Ramos (cell line): Measurements from ENCODE around the gene ERAL1.
"Not testable (repeated sequence)": the region's sequence is repeated elsewhere in the genome, so short reads cannot be mapped to it uniquely, and the experiment has no call there.

Experiments used
- in situ Hi-C: fragments of 300-500 bp; cut with MboI; formaldehyde crosslinking; loops from one replicate; pipeline ENCODE4 v1.14.3; 2022; ENCODE audit warnings: low sequenced_read_pairs; ENCODE audit not compliant: unreplicated experiment

ERAL1 gene

GRCh38 chr17:28875848-28876550 is 21.2 kb downstream of the ERAL1 start:
- in situ Hi-C loops = no loop called here

GRCh38 chr17:28877150-28877711 is 22.4 kb downstream of the ERAL1 start:
- in situ Hi-C loops = not testable (repeated sequence)

GRCh38 chr17:28878158-28878910 is 23.5 kb downstream of the ERAL1 start:
- in situ Hi-C loops = no loop called here

- in situ Hi-C loops = no loop called here
Measured at GRCh38 chr17:28878981-28879380, 24.2 kb downstream of the ERAL1 start.

- in situ Hi-C loops = no loop called here
Measured at GRCh38 chr17:28879886-28880571, 25.2 kb downstream of the ERAL1 start.

- in situ Hi-C loops = no loop called here
Measured at GRCh38 chr17:28880572-28880945, 25.7 kb downstream of the ERAL1 start.

GRCh38 chr17:28881533-28882056 is 26.8 kb downstream of the ERAL1 start:
- in situ Hi-C loops = no loop called here

GRCh38 chr17:28882154-28882895 is 27.5 kb downstream of the ERAL1 start:
- in situ Hi-C loops = no loop called here

- in situ Hi-C loops = no loop called here
Measured at GRCh38 chr17:28883967-28884702, 29.3 kb downstream of the ERAL1 start.

- in situ Hi-C loops = no loop called here
Measured at GRCh38 chr17:28885363-28885762, 30.5 kb downstream of the ERAL1 start.

GRCh38 chr17:28885951-28886350 is 31.1 kb downstream of the ERAL1 start:
- in situ Hi-C loops = no loop called here

- in situ Hi-C loops = no loop called here
Measured at GRCh38 chr17:28887871-28888471, 33.2 kb downstream of the ERAL1 start.

GRCh38 chr17:28888832-28889231 is 34.0 kb downstream of the ERAL1 start:
- in situ Hi-C loops = no loop called here

- in situ Hi-C loops = loop anchor here (5.0 kb wide), 1 partner anchor 33 kb away; the partner anchor contains the start of gene ERAL1
Measured at GRCh38 chr17:28889996-28890395, 35.2 kb downstream of the ERAL1 start.

GRCh38 chr17:28891201-28891600 is 36.4 kb downstream of the ERAL1 start:
- in situ Hi-C loops = loop anchor here (5.0 kb wide), 1 partner anchor 34 kb away; the partner anchor contains the start of gene ERAL1

- in situ Hi-C loops = loop anchor here (5.0 kb wide), 1 partner anchor 35 kb away; the partner anchor contains the start of gene ERAL1
Measured at GRCh38 chr17:28892024-28892423, 37.2 kb downstream of the ERAL1 start.

- in situ Hi-C loops = loop anchor here (5.0 kb wide), 1 partner anchor 36 kb away; the partner anchor contains the start of gene ERAL1
Measured at GRCh38 chr17:28893248-28894183, 38.7 kb downstream of the ERAL1 start.
